Measurements from ENCODE around the gene CSTPP1.
"Not testable (repeated sequence)": the region's sequence is repeated elsewhere in the genome, so short reads cannot be mapped to it uniquely, and the experiment has no call there.

Gene CSTPP1

DNA sequence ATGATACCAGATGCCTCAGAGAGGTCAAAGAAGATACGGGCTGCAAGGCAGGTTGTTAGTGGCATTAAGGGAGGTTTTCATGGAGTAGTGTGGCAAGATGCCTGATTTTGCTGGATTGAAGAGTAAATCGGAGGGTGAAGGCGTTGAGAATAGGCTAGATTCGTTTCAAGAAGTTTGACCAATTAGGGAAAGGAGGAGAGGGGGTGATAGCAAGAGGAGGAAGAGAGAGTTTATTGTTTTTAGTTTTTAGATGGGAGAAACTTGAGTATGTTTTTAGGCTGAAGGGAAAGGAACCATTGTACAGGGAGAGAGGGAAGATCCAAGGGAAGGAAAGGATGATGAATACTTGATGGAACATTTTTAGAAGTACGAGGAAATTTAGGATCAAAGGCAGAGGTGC, 16.5 kb downstream of the CSTPP1 start:
- DNase-seq (ENCODE audit: low spot score) = no peak

DNA sequence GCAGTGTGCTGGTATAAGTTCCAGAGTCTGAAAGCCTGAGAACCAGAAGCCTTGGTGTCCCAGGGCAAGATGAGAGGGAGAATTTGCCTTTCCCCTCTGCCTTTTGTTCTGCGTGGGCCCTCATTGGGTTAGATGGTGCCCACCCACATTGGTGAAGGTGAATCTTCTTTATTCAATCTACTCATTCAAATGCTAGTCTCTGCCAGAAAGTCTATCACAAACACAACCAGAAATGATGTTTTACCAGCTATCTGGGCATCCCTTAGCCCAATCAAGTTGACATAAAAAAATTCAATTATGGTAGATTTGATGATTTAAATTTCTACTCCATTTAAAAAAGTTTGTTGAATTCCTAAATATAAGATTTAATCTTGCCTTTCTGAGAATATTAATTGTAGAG, 22.2 kb downstream of the CSTPP1 start:
- DNase-seq (ENCODE audit: low spot score) = no peak

DNA sequence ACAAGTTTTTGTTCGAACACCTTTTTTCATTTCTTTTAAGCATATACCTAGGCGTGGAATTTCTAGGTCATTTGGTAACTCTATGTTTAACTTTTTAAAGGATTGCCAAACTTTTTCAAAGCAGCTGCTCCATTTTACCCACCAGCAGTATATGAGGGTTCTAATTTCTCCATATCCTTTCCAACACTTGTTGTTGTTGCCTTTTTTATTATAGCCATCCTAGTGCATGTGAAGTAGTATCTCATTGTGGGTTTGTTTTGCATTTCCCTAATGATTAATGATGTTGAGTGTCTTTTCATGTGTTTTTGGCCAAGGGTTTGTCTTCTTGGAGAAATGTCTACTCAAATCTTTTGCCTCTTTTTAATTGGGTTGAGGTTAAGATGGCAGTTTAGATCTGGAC, 24.5 kb downstream of the CSTPP1 start:
- no peak for DNase-seq (ENCODE audit: low spot score)

- DNase-seq (ENCODE audit: low spot score) = not testable (repeated sequence)
Observed at GRCh38 chr11:46961886-46962285, 25.3 kb downstream of the CSTPP1 start.

DNA sequence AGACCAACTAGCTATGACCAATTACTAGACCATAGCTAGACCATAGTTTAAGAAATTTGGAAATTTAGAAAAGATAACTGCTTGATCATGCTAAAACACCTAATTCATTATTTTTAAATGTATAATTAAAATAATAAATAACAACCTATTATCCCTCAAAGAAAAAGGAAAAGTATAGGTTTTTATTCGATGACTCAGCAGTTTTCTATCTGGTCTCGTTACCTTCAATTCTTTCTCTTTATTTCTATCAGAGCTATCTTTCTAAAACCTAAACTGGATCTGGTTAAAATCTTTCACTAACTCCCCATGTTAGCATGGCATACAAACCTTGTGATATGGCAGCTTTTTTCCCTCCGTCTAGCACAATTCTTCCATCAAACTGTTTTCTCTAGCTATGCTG, 27.3 kb downstream of the CSTPP1 start:
- DNase-seq (ENCODE audit: low spot score) = no peak

GRCh38 chr11:46966773-46967172, 30.2 kb downstream of the CSTPP1 start:
- DNase-seq (ENCODE audit: low spot score) = no peak

GRCh38 chr11:46967962-46968361, 31.4 kb downstream of the CSTPP1 start:
- no peak for DNase-seq (ENCODE audit: low spot score)

DNA sequence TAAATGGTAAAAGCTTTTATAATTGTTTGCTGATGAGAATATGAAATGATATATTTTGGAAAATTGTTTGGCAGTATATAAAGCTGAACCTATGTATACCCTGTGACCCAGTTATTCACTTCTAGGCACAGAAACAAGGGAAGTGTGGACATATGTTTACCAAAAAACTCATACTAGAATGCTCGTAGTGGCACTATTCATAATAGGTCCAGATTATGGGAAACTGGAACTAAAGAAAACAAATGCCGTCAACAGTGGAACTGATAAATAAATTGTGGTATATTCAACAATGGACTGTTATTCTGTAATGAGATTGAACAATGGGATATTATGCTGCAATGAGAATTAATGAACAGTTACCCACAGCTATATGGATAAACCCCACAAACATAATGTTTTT, 32.8 kb downstream of the CSTPP1 start:
- no peak for DNase-seq (ENCODE audit: low spot score)

GRCh38 chr11:46970913-46971625, 34.5 kb downstream of the CSTPP1 start:
- no peak for DNase-seq (ENCODE audit: low spot score)

DNA sequence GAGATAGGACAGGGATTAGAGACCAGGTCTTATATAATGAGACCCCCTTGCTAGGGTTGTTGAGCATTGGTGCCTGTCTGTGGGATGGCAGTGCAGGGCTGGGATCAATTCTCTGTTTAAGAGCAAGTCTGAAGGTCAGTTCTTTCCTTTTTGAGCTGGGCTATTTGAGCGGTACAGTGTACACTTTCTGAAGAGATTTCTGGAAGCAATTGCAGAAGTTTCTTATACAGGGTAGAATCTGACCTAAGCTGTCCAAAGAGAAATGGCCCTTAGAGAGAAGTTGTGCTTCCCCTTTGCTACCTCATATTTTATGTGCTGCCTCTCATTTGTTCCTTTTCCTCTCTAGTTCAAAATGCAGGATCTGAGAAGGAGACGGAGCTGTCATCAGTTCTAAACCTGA, 35.8 kb downstream of the CSTPP1 start:
- no peak for DNase-seq (ENCODE audit: low spot score)

GRCh38 chr11:46972821-46973220, 36.3 kb downstream of the CSTPP1 start:
- no peak for DNase-seq (ENCODE audit: low spot score)

- no peak for DNase-seq (ENCODE audit: low spot score)
Observed at GRCh38 chr11:46976182-46976854, 39.8 kb downstream of the CSTPP1 start.

- DNase-seq (ENCODE audit: low spot score) = no peak
Observed at GRCh38 chr11:46977038-46977813, 40.7 kb downstream of the CSTPP1 start.

DNA sequence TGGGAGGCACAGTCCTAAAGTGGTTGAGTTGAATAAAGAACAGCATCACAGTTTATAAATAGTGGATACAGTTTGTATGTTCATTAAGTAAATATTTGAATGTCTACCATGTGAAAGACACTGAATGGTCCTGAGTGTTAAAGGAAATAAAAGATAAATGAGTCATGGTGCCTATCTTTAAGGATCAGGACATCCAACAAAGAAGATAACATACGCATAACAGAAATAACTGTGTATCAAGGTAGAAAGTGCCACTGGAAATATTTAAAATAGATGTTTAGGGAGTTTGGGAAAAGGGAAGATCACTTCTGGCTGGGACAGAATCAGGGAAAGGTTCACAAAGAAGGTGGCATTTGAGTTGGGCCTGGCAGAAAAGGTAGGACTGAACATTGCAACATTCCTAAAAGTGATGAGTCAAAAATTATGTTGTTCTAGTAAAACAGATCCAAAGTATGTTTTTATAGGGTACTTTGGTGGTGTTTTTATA, 41.5 kb downstream of the CSTPP1 start:
- DNase-seq (ENCODE audit: low spot score) = no peak

DNA sequence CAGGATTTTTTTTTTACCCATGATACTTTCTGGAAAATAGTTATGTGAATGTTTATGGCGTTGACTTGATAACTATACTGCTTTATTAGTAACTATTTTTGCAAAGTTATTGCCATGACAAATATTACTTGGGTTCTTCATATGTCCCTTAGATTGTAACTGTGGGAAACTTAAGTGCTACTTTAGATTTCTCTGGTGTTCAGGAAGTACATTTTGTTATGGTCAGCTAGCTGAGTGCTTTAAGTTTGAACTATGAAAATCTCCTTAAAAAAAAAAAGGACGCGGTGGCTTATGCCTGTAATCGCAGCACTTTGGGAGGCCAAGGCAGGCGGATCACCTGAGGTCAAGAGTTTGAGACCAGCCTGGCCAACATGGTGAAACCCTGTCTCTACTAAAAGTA, 42.8 kb downstream of the CSTPP1 start:
- DNase-seq (ENCODE audit: low spot score) = no peak

DNA sequence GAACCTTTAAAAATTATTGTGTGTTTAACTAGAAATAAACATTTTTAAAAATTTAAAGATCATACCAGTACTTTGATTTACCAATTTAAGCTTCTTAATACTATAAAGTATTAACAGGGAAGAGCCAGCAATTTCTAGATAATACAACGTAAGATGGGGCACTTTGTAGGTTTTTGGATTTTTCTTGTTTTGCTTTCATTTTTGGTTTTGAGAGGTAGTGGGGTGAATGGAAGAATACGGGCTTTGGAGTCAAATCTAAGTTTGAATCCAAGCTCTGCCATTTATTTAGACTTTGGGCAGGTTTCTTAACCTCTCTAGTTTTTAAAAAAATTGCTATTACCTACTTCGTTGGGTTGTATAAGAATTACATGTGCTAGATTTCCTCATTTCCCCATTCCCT, 44.9 kb downstream of the CSTPP1 start:
- DNase-seq (ENCODE audit: low spot score) = no peak

GRCh38 chr11:46982797-46983452, 46.4 kb downstream of the CSTPP1 start:
- no peak for DNase-seq (ENCODE audit: low spot score)

GRCh38 chr11:46983598-46983997, 47.0 kb downstream of the CSTPP1 start:
- DNase-seq (ENCODE audit: low spot score) = no peak

DNA sequence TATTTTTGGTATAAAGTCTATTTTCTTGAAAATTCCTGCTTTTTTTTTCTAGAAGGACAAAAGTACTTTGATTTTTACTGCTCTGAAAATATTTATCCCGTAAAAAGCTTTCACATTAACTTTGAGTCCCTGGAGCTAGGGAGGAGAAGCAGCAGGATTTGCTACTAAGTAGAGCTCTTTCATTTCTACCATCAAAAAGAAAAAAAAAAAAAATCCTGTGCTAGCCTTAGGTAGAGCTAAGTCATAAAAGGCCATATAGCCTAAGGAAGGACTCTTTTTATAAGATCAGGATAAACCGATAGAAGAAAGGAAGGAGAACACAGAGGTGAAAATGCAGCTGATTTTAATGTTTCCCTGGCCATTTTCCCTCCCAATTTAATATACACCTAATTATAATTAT, 48.0 kb downstream of the CSTPP1 start:
- no peak for DNase-seq (ENCODE audit: low spot score)

- no peak for DNase-seq (ENCODE audit: low spot score)
Observed at GRCh38 chr11:46984987-46985386, 48.4 kb downstream of the CSTPP1 start.

- DNase-seq (ENCODE audit: low spot score) = no peak
Observed at GRCh38 chr11:46987183-46987582, 50.6 kb downstream of the CSTPP1 start.

GRCh38 chr11:46989810-46990487, 53.4 kb downstream of the CSTPP1 start:
- not testable (repeated sequence) for DNase-seq (ENCODE audit: low spot score)

Measured in germinal center (tissue), 1 donor.